Endothelial cell of umbilical vein (primary cell): ENCODE data around the gene SORCS1. TPM values are rescaled to one million over a fixed set of nuclear protein-coding genes. Genes with fewer than 3 reads are reported as not detected.

ENCODE experiments used
- BruUV-seq: library from RNA; stranded (reverse); fragments of 400-500 nt; replicated peaks from 2 replicates; lab custom pipeline; 2021; lab: Mats Ljungman, UMichigan
- CTCF ChIA-PET: fragments of 300-600, 350-600 bp; sonication (Branson Sonifier 250); formaldehyde crosslinking; loops from one replicate; lab custom pipeline; 2021; ENCODE audit warnings: antibody characterized with exemption, inconsistent platforms; lab: Charles Lee
- POLR2A ChIA-PET: fragments of 300-600, 350-600 bp; sonication (Branson Sonifier 250); formaldehyde crosslinking; loops from one replicate; lab custom pipeline; 2021; ENCODE audit warnings: antibody characterized with exemption, inconsistent platforms; lab: Charles Lee
- DNase-seq: peaks from one replicate; pipeline ENCODE4 v3.0.0-alpha.2; 2011; ENCODE audit warnings: low read depth, low spot score
- FAIRE-seq: peaks from 2 replicates; lab custom pipeline; 2011; peaks lifted over from hg19 to GRCh38; lab: Jason Lieb, UNC
- H2AFZ ChIP-seq: 2 replicates; pipeline ENCODE4 v1.6.0; 2012; ENCODE audit warnings: low read depth, low read length, control low read depth, inconsistent platforms
- H3K27ac ChIP-seq: 2 replicates; pipeline ENCODE4 v1.5.1; 2011; ENCODE audit warnings: low read depth, mild to moderate bottlenecking, control low read depth, low read length, moderate library complexity; ENCODE audit not compliant: insufficient read depth
- H3K27me3 ChIP-seq, 2 experiments: 2 replicates each; pipeline versions ENCODE4 v1.6.0 to v1.6.1; 2011; ENCODE audit warnings: low read length in 2 of 2, mixed read lengths in 1 of 2; ENCODE audit not compliant: control insufficient read depth in 2 of 2, insufficient read depth in 2 of 2
- H3K36me3 ChIP-seq, 2 experiments: 2 replicates in 1 of 2; 3 replicates in 1 of 2; pipeline ENCODE4 v1.5.1; 2011; ENCODE audit warnings: low read length in 2 of 2, mild to moderate bottlenecking in 1 of 2, moderate library complexity in 1 of 2; ENCODE audit not compliant: control insufficient read depth in 2 of 2, insufficient read depth in 2 of 2; ENCODE audit errors: extremely low read depth in 1 of 2
- H3K4me1 ChIP-seq: 3 replicates; pipeline ENCODE4 v1.5.1; 2011; ENCODE audit warnings: mild to moderate bottlenecking, low read length; ENCODE audit not compliant: control insufficient read depth, insufficient read depth; ENCODE audit errors: extremely low read depth
- H3K4me2 ChIP-seq: 2 replicates; pipeline ENCODE4 v1.6.1; 2011; ENCODE audit warnings: low read length, control low read depth, mixed read lengths; ENCODE audit not compliant: insufficient read depth
- H3K4me3 ChIP-seq, 3 experiments: fragments of 200-600 bp in 1 of 3; sonication (generic), shearing (Covaris generic) in 1 of 3; replicated peaks in 1 of 3; 2 replicates each; pipeline ENCODE4 v1.5.1; 2011 to 2016; ENCODE audit warnings: control low read depth in 3 of 3, low read length in 3 of 3, mild to moderate bottlenecking in 2 of 3, inconsistent platforms in 1 of 3, low read depth in 1 of 3, moderate library complexity in 1 of 3; ENCODE audit not compliant: insufficient read depth in 1 of 3
- H3K79me2 ChIP-seq: 2 replicates; pipeline ENCODE4 v1.6.0; 2012; ENCODE audit warnings: low read length, inconsistent platforms; ENCODE audit not compliant: control insufficient read depth, insufficient read depth
- H3K9ac ChIP-seq: replicated peaks from 2 replicates; pipeline ENCODE3; 2011; ENCODE audit warnings: low read length, control low read depth; ENCODE audit not compliant: insufficient read depth; ENCODE audit errors: extremely low read depth
- H3K9me1 ChIP-seq: replicated peaks from 3 replicates; pipeline ENCODE4 v1.6.0; 2011; ENCODE audit warnings: mild to moderate bottlenecking, low read length; ENCODE audit not compliant: control insufficient read depth, insufficient read depth; ENCODE audit errors: extremely low read depth
- H3K9me3 ChIP-seq: replicated peaks from 2 replicates; pipeline ENCODE4 v1.5.1; 2012; ENCODE audit warnings: low read length, inconsistent platforms; ENCODE audit not compliant: control insufficient read depth, insufficient read depth
- H4K20me1 ChIP-seq: replicated peaks from 2 replicates; pipeline ENCODE3; 2011; ENCODE audit warnings: mild to moderate bottlenecking, low read length; ENCODE audit not compliant: control insufficient read depth, insufficient read depth; ENCODE audit errors: extremely low read depth
- CTCF ChIP-seq, 2 donors: IDR thresholded peaks; 1 replicate in 1 of 2; 2 replicates in 1 of 2; pipeline ENCODE4 v1.5.1; 2011; ENCODE audit warnings: low read length in 2 of 2, mild to moderate bottlenecking in 2 of 2, moderate library complexity in 2 of 2, control low read depth in 1 of 2, inconsistent platforms in 1 of 2, low read depth in 1 of 2; ENCODE audit not compliant: insufficient read depth in 1 of 2; ENCODE audit errors: extremely low read depth in 1 of 2
- EZH2 ChIP-seq: IDR thresholded peaks from 2 replicates; pipeline ENCODE4 v1.6.1; 2012; ENCODE audit warnings: borderline replicate concordance, low read depth, mild to moderate bottlenecking, moderate library complexity, low read length, inconsistent platforms; ENCODE audit not compliant: severe bottlenecking
- FOS ChIP-seq: IDR thresholded peaks from 2 replicates; pipeline ENCODE4 v1.6.1; 2011; ENCODE audit warnings: mild to moderate bottlenecking, low read length, moderate library complexity, borderline replicate concordance; ENCODE audit not compliant: insufficient read depth
- GATA2 ChIP-seq: IDR thresholded peaks from 2 replicates; pipeline ENCODE4 v1.7.0; 2011; ENCODE audit warnings: low read depth, mild to moderate bottlenecking, moderate library complexity, mixed read lengths, low read length; ENCODE audit not compliant: insufficient read length, insufficient read depth
- JUN ChIP-seq: IDR thresholded peaks from 2 replicates; pipeline ENCODE4 v1.6.1; 2011; ENCODE audit warnings: borderline replicate concordance, low read depth; ENCODE audit not compliant: insufficient read length, insufficient read depth
- MAX ChIP-seq: IDR thresholded peaks from 2 replicates; pipeline ENCODE4 v1.6.1; 2011; ENCODE audit not compliant: insufficient read depth, insufficient read length
- MYC ChIP-seq: IDR thresholded peaks from one replicate; pipeline ENCODE4 v1.6.1; 2011; ENCODE audit warnings: mild to moderate bottlenecking, low read depth, low read length
- POLR2A ChIP-seq: IDR thresholded peaks from 2 replicates; pipeline ENCODE4 v1.6.1; 2012; ENCODE audit warnings: low read depth, mild to moderate bottlenecking, control low read depth, low read length
- POLR2AphosphoS5 ChIP-seq: IDR thresholded peaks from 2 replicates; pipeline ENCODE4 v1.6.1; 2012; ENCODE audit warnings: low read depth, mild to moderate bottlenecking, control low read depth, low read length, moderate library complexity; ENCODE audit not compliant: insufficient read depth
- dilution Hi-C: fragments of 300-500 bp; cut with MboI; formaldehyde crosslinking; loops from one replicate; pipeline ENCODE4 v1.15.0; 2019; ENCODE audit warnings: low sequenced_read_pairs; ENCODE audit not compliant: extremely low pct_ligation_motif_present
- intact Hi-C: fragments of 100-400 bp; cut with micrococcal nuclease; formaldehyde crosslinking; loops from one replicate; pipeline ENCODE4 v1.10.0; 2022
- polyA plus RNA-seq, 4 experiments: library from polyadenylated mRNA; depleted of rRNA in 3 of 4; stranded (reverse) in 3 of 4; unstranded in 1 of 4; fragments of >200 nt; gene quantifications; 2 replicates each; pipeline versions ENCODE4 v1.2.1 to v1.2.3, GENCODE V29; 2011 to 2012; ENCODE audit warnings: missing spikeins in 1 of 4
- total RNA-seq: library from RNA; stranded (reverse); gene quantifications from 2 replicates; pipeline ENCODE4 v1.2.3, GENCODE V29; 2021

SORCS1 gene
- total and polyA plus RNA-seq, 2 donors (not counting 3 experiments of a cell fraction or from before 2014, with no cell fraction given) = not detected

DNA sequence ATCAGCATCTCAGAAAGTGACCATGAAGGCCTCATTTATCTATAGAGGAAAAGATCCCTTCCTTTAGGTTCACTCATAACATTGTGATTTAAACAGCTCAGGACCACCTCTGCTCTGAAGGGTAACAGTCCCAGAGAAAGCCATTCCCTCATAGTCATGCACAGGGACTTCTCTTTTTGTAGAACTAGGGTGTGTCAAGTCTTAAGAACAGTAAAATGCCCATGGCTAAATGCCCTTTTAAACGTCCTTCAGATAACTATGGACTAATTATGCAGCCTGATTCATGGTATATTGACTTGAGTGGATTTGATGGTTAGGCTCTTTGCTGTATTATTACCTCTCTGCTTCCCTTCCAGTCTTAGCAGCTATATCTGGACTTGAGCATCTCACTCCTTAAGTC lies 337.8 kb downstream of the SORCS1 start:
- Histone ChIP-seq H3K79me2 (no peaks in the 10 kb centered on the region), H3K27ac (no peak overlapping the region), H3K9ac (no peak overlapping the region), H3K9me1 (no peaks in the 10 kb centered on the region), H3K4me2 (no peak overlapping the region), H3K36me3 (no peaks in the 10 kb centered on the region), H3K4me3 (no peak overlapping the region), H4K20me1 (no peaks in the 10 kb centered on the region), H3K9me3 (peaks cover 2% of the 10 kb centered on the region), H3K4me1 (no peaks in the 10 kb centered on the region), H2AFZ (no peak overlapping the region), H3K27me3 (no peaks in the 10 kb centered on the region)
- ChIA-PET CTCF (no interaction called here), POLR2A (no interaction called here)
- DNase-seq = no peak
- TF ChIP-seq MYC = no peak
- no peak for TF ChIP-seq EZH2
- TF ChIP-seq FOS = no peak
- no peak for TF ChIP-seq JUN
- no peak for TF ChIP-seq POLR2AphosphoS5
- TF ChIP-seq CTCF (IDR thresholded peaks at IDR 0.05; ENCODE audit: extremely low read depth in 1 of 2, insufficient read depth in 1 of 2, low read depth in 1 of 2, low read length in 2 of 2) = no peak
- TF ChIP-seq MAX = no peak
- no peak for TF ChIP-seq POLR2A
- TF ChIP-seq GATA2 = no peak
- intact Hi-C loops = no loop called here
- no TSS peak for BruUV-seq
- dilution Hi-C loops = no loop called here
- FAIRE-seq = no peak
